Upper lobe of left lung (tissue), 4 donors: ENCODE measurements around the gene VWA8.

Source experiments
- EP300 ChIP-seq, 4 donors: sonication (generic); formaldehyde crosslinking; IDR thresholded peaks; one replicate each; pipeline ENCODE4 v1.5.1; 2017; ENCODE audit warnings: antibody characterized with exemption in 4 of 4, control low read depth in 2 of 4
- POLR2A ChIP-seq, 4 donors: fragments of 450-650 bp; IDR thresholded peaks; one replicate each; pipeline ENCODE4 v1.5.1; 2016 to 2017; ENCODE audit warnings: antibody characterized with exemption in 4 of 4, mild to moderate bottlenecking in 2 of 4
- POLR2AphosphoS5 ChIP-seq, 2 donors: sonication (generic); formaldehyde crosslinking; IDR thresholded peaks; one replicate each; pipeline ENCODE4 v1.5.1; 2017; ENCODE audit warnings: antibody characterized with exemption in 2 of 2
- TF ChIP-seq, protein P1 (sequence below), 6 experiments: fragments of 450-650 bp in 4 of 6; fragments of 200-600 bp in 2 of 6; sonication (generic) in 2 of 6; IDR thresholded peaks; one replicate each; pipeline ENCODE4 v1.5.1; 2016 to 2019; ENCODE audit warnings: antibody characterized with exemption in 6 of 6

DNA sequence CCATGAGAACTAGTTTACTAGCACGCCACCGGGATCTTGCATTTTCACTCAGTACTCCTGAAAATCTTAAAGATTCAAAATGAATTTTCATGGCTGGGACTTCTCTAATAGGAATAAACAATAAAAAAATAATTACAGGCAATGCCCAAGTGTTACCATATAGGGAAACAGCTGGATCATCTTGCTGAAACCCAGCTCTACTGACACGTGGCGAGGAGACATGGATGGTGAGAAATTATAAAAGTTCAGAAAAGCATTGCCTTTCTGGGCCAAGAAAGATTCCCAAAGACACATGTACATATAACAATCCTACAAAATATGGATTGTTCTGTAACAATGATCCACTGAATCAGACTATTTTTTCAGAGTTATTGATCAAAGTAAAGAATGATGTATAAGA, 294.3 kb downstream of the VWA8 start:
- TF ChIP-seq, protein P1, sequence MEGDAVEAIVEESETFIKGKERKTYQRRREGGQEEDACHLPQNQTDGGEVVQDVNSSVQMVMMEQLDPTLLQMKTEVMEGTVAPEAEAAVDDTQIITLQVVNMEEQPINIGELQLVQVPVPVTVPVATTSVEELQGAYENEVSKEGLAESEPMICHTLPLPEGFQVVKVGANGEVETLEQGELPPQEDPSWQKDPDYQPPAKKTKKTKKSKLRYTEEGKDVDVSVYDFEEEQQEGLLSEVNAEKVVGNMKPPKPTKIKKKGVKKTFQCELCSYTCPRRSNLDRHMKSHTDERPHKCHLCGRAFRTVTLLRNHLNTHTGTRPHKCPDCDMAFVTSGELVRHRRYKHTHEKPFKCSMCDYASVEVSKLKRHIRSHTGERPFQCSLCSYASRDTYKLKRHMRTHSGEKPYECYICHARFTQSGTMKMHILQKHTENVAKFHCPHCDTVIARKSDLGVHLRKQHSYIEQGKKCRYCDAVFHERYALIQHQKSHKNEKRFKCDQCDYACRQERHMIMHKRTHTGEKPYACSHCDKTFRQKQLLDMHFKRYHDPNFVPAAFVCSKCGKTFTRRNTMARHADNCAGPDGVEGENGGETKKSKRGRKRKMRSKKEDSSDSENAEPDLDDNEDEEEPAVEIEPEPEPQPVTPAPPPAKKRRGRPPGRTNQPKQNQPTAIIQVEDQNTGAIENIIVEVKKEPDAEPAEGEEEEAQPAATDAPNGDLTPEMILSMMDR (IDR thresholded peaks at IDR 0.05): no peak
- TF ChIP-seq POLR2A (IDR thresholded peaks at IDR 0.05): no peak
- TF ChIP-seq POLR2AphosphoS5 (IDR thresholded peaks at IDR 0.05): no peak
- no peak for TF ChIP-seq EP300 (IDR thresholded peaks at IDR 0.05)
